ENCODE data around the gene PRMT9. TPM values are rescaled to one million over a fixed set of nuclear protein-coding genes. Genes with fewer than 3 reads are reported as not detected.

Gene PRMT9
- 10.5 and 12.1 TPM in 2 replicates for total RNA-seq

GRCh38 chr4:147683717-147684700 is at the start of gene PRMT9:
Gene PRMT9 (minus strand): TSS chr4:147684163. CDS start chr4:147683987, 176 bp downstream.

DNA sequence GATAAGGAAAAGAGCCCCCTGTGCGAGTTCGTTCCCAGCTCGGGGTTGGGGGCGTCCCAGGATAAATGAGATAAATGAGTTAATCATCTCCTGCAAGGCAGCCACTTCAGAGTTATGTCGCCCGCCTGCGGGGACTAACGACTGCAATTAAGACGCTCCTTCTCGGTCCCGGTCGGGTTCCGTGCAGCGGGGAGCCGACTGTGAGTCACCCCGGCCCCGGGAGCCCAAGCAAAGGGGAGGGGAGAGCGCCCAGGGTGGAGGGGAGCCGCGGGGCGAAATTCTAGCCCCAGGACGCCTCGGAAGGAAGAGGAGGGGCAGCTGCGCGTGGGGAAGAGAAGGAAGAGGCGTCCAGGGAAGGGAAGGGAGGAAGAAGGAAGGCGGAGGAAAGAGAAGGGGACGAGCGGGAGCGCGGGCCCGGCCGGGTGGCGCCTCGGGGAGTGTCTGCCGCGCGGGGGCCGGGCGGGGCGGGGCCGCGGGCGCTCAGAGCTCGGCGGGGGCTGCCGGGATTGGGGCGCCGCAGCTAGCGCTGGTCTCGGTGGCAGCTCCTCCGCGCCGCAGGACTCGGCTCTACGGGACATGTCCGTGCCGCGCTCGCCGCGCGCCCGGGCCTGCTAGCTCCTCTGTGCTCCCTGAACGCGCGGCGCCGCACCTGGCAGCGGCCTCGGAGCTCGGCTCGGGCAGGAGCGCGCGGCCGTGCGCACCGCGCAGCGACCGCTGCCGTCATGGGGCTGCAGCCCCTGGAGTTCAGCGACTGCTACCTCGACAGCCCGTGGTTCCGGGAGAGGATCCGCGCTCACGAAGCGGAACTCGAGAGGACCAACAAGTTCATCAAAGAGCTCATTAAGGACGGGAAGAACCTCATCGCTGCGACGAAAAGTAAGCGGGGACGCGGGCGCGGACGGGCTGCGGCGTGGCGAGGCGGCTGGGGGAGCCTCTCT is 47.9 kb upstream of the PRMT9 start, which contains the start of gene ARHGAP10:
ARHGAP10 (plus strand) TSS at position 509 of the 938 bp plus-strand sequence; CDS start at position 723, 214 bp downstream.

DNA sequence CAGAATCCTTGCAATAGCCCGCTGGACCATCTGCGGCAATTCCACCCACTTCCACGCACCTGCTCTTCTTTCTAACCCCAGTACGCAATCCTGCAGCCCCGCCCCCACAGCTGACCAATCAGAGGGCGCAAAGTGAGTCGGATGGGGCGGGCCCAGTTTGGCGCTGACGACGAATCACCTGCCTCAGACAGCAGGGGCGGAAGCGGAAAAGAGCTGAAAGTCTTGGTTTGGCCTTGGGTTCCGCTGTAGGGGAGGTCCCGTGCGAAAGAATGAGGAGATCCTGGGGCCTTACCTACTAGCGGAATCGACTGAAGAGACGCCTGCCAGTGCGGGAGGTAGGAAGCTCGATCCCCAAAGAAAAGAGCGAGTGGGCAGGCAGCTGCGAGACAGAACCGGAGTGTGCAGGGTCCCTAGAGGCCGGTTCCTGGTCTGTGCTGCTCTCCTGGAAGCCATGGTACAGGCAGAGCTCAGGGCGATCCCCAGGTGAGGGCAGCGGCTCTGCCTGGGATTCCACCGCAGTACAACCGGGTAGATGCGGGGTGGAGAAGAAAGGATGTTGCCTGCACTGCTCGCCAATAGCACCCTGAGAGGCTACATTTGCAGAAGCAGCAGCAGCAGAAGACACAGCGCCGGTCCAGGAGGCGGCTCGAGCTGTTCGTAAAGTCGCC is 66.7 kb downstream of the PRMT9 start, which contains the start of gene TMEM184C:
TMEM184C (plus strand) TSS at position 225 of the 668 bp plus-strand sequence. CDS start 560 bp downstream, outside the sequence.

Other genes starting within 250 kb of the PRMT9 start
- 0.71 and 0.86 TPM in 2 replicates for gene EDNRA, start 203.1 kb downstream of the PRMT9 start, total RNA-seq
- 28.3 and 30.5 TPM in 2 replicates for gene TMEM184C, start 66.8 kb downstream of the PRMT9 start, total RNA-seq
- gene ARHGAP10, start 47.9 kb upstream of the PRMT9 start, total RNA-seq, result 26.2 and 32.9 TPM in 2 replicates

All from myometrial cell (primary cell).